Fibroblast of skin of abdomen (primary cell): ENCODE results near the gene CDCA3.

ENCODE experiments used
- DNase-seq: peaks from one replicate; pipeline ENCODE4 v3.0.0-alpha.2; 2013

The CDCA3 gene

DNA sequence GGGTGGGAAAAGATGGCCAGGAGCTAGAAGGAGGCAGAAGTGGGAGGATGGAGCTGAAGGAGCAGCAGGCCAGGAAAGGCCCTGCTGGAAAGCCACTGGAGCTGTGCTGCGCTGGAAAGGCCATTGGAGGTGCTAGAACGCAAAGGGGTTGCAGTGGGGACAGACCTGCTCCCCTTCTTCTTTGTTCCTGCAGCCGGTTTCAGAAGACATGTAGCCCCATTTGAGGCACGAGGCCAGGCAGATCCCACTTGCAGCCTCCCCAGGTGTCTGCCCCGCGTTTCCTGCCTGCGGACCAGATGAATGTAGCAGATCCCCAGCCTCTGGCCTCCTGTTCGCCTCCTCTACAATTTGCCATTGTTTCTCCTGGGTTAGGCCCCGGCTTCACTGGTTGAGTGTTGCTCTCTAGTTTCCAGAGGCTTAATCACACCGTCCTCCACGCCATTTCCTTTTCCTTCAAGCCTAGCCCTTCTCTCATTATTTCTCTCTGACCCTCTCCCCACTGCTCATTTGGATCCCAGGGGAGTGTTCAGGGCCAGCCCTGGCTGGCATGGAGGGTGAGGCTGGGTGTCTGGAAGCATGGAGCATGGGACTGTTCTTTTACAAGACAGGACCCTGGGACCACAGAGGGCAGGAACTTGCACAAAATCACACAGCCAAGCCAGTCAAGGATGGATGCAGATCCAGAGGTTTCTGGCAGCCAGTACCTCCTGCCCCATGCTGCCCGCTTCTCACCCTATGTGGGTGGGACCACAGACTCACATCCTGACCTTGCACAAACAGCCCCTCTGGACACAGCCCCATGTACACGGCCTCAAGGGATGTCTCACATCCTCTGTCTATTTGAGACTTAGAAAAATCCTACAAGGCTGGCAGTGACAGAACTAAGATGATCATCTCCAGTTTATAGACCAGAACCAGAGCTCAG is 31.7 kb downstream of the CDCA3 start:
- DNase-seq, result no peak

DNA sequence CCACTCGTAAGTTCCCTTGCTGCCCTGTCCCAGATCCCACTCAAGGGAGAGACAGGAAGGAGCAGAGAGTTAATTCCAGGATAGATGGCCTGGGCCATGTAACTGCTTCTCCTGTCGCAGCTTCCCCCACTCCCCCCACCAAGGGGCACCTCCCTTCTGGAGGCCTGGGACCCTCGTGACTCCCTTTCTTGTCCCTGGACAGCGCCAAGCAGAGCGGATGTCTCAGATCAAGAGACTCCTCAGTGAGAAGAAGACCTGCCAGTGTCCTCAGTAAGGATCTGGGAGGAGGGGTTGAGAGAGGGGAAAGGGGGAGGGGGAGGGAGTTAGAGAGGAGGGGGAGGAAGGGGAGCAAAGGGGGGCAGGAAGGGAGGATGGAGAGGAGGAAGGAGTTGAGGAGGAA is 32.4 kb downstream of the CDCA3 start:
- no peak for DNase-seq

DNA sequence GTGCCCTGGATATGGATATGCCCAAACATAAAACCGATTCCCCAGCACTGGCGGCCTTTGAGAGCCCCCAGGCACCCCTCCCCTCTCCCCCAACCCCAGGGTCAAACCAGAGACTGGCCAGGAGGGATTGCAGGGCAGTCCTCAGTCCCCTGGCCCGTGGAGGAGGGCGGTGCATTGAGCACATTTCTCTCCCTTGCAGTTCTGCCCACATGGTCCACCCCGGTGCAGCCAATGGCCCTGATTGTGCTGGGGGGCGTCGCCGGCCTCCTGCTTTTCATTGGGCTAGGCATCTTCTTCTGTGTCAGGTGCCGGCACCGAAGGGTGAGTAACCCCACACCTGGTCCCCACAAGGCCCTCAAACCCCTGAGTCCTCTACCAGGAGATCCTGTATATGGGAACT is 32.9 kb downstream of the CDCA3 start:
- no peak for DNase-seq

DNA sequence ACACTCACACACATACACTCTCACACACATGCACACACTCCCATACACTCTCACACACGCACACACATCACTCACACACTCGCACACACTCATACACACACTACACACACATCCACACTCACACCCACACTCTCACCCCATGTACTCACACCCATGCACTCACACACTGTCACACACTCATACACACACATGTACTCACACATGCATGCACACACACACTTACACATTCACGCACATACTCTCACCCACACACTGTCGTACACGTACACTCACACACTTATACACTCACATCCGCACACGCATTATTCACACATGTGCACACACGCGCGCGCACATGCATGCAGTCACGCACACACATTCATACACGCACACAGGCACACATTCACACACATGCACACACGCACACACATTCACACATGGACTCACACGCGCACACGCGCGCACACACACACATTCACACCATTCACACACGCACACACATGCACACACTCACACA is 33.4 kb downstream of the CDCA3 start:
- DNase-seq, result no peak

DNA sequence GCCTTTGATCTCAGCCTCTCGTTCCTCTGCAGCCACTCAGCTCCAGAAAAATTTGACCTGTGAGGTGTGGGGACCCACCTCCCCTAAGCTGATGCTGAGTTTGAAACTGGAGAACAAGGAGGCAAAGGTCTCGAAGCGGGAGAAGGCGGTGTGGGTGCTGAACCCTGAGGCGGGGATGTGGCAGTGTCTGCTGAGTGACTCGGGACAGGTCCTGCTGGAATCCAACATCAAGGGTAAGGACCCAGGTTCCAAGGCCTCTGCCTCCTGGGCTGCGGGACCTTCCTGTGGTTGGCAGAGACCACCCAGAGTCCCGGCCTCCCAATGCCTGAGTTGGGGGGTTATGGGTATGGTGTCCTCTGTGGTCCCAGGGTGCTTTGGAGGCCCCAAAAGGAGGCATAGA is 34.0 kb downstream of the CDCA3 start:
- DNase-seq, result no peak

DNA sequence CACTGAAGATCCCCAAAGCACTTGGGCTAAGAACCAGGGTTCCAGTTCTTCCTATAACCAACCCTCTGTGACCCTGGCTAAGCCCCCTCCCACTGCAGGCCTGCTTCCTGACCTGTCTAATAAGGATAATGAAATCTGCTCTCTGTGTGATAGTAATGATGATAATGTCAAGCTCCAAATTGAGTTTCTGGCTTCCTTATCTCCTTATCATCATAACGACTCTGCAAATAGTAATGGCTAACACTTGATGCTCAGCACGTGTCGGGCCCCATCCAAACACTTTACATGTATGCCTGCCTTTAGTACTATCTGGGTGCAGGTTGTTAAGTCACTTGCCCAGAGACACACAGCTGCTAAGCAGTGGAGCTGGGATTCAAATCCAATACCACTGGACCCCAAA is 34.5 kb downstream of the CDCA3 start:
- no peak for DNase-seq

DNA sequence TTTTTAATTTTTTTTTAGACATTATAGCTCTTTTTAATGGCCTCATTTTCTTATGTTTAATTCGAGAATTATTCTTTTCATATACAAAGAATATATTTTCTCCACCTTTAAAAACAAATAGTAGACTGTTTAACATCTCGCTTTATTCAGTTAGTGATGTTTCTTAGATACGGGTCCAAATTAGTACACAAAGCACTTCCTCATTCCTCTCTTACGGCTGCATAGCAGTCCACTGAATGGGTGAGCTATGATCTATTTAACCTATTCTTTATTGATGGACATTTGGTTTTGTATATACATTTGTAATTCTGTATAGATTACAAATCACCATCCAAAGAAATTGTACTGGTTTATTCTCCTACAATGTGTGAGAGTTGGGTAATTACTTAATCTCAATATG is 37.7 kb downstream of the CDCA3 start:
- no peak for DNase-seq

DNA sequence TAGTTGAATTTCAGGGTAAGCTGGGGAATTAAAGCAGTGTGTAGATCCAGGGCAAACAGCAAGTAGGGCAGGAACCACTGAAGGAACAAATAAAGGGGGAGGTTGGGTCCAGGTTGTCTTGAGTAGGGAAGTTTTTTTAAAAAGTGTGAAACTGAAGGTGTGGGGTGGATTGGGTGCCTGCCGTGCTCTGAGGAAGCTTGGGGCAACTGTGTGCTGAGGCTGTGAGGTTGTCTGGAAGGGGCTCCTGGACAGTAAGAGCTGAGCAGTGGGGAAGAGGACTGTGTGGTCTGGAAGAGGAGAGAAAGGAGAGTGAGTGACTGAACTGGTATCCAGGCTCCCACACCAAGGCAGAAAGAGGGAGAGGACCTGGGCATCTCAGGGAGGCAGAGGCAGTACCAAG is 40.3 kb downstream of the CDCA3 start:
- DNase-seq, result no peak

DNA sequence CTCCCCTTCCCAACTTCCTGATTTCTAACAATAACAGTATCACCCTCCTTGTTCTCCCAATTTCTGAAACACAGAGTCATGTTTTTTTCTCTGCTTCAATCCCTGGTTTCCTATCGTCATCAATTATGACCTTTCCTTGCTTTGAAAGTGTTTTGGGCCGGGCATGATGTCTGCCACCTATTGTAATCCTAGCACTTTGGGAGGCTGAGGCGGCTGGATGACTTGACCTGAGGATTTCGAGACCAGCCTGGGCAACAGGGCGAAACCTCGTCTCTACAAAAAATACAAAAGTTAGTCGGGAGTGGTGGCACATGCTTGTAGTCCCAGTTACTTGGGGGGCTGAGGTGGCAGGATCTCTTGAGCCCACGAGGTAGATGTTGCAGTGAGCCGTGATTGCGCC is 42.0 kb downstream of the CDCA3 start:
- DNase-seq, result no peak

DNA sequence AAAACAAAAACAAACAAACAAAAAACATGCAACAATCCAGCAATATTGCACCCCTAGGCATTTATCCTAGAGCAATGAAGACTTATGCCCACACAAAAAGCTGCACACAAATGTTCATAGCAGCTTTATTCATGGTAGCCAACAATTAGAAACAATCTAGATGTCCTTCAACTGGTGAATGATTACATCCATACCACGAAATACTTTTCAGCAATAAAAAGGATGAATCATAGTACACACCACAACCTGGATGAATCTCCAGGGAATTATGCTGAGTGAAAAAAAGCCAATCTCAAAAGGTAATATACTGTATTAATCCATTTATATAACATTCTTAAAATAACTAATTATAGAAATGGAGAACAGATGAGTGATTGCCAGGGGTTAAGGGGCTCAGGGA is 43.9 kb downstream of the CDCA3 start:
- peak; percentile 33 for DNase-seq

DNA sequence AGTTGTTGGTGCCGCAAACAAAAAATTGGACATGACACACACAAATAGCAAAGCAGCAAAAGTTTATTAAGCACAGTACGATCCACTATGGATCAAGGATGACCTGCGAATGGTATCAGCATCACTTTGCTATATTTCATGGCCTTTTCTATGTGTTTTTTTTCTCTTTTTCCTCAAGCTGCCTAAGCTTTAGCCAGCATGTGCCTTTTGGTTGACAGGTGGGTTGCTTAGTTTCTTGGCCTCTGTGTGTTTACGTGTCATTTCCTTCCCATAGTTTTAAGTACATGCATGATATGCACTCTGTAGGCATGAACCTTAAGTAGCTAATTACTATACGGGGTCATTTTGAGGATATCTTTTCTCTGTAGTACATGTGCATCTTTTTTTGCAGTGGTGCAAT is 51.9 kb downstream of the CDCA3 start:
- DNase-seq, result no peak
